Astrocyte (in vitro differentiated cells and primary cell): ENCODE results near the gene DLGAP4. TPM values are rescaled to one million over a fixed set of nuclear protein-coding genes. Genes with fewer than 3 reads are reported as not detected.

Source experiments
- DNase-seq: peaks from one replicate; pipeline ENCODE4 v3.0.0-alpha.2; 2010; ENCODE audit warnings: low read depth
- FAIRE-seq: peaks from 2 replicates; lab custom pipeline; 2011; peaks lifted over from hg19 to GRCh38; lab: Jason Lieb, UNC
- H2AFZ ChIP-seq: 2 replicates; pipeline ENCODE4 v1.6.0; 2012; ENCODE audit warnings: low read depth, low read length, inconsistent platforms
- H3K27ac ChIP-seq: 2 replicates; pipeline ENCODE4 v1.5.1; 2011; ENCODE audit warnings: low read depth, low read length, inconsistent platforms
- H3K27me3 ChIP-seq: 2 replicates; pipeline ENCODE4 v1.6.0; 2011; ENCODE audit warnings: low read length, inconsistent platforms; ENCODE audit not compliant: insufficient read depth
- H3K36me3 ChIP-seq: 2 replicates; pipeline ENCODE4 v1.5.1; 2011; ENCODE audit warnings: low read length, inconsistent platforms; ENCODE audit not compliant: insufficient read depth
- H3K4me1 ChIP-seq: 2 replicates; pipeline ENCODE4 v1.5.1; 2011; ENCODE audit warnings: low read length, inconsistent platforms; ENCODE audit not compliant: insufficient read depth
- H3K4me2 ChIP-seq: 2 replicates; pipeline ENCODE4 v1.6.0; 2012; ENCODE audit warnings: low read length, inconsistent platforms
- H3K4me3 ChIP-seq: 2 replicates; pipeline ENCODE4 v1.5.1; 2011; ENCODE audit warnings: low read depth, mild to moderate bottlenecking, low read length, inconsistent platforms; ENCODE audit not compliant: insufficient read depth
- H3K79me2 ChIP-seq: 2 replicates; pipeline ENCODE4 v1.6.0; 2012; ENCODE audit warnings: mild to moderate bottlenecking, low read length, inconsistent platforms; ENCODE audit not compliant: insufficient read depth
- H3K9ac ChIP-seq: 2 replicates; pipeline ENCODE4 v1.6.0; 2012; ENCODE audit warnings: mild to moderate bottlenecking, low read length, inconsistent platforms
- H3K9me3 ChIP-seq: 2 replicates; pipeline ENCODE4 v1.5.1; 2012; ENCODE audit warnings: low read depth, mild to moderate bottlenecking, low read length, inconsistent platforms; ENCODE audit not compliant: insufficient read depth
- H4K20me1 ChIP-seq: 2 replicates; pipeline ENCODE4 v1.6.0; 2012; ENCODE audit warnings: low read length, inconsistent platforms; ENCODE audit not compliant: insufficient read depth
- H3K27ac Mint-ChIP-seq: one replicate; pipeline ENCODE4 v1.8.0; 2021; ENCODE audit warnings: mild to moderate bottlenecking, mixed read lengths; ENCODE audit not compliant: unreplicated experiment
- H3K27me3 Mint-ChIP-seq: one replicate; pipeline ENCODE4 v1.8.0; 2021; ENCODE audit warnings: low read depth, mixed read lengths; ENCODE audit not compliant: unreplicated experiment
- H3K36me3 Mint-ChIP-seq: one replicate; pipeline ENCODE4 v1.8.0; 2021; ENCODE audit warnings: low read depth, mixed read lengths; ENCODE audit not compliant: unreplicated experiment
- H3K4me1 Mint-ChIP-seq: one replicate; pipeline ENCODE4 v1.8.0; 2021; ENCODE audit warnings: low read depth, mixed read lengths; ENCODE audit not compliant: unreplicated experiment
- H3K4me3 Mint-ChIP-seq: one replicate; pipeline ENCODE4 v1.8.0; 2021; ENCODE audit warnings: mild to moderate bottlenecking, moderate library complexity, mixed read lengths; ENCODE audit not compliant: unreplicated experiment
- H3K9me3 Mint-ChIP-seq: one replicate; pipeline ENCODE4 v1.8.0; 2021; ENCODE audit warnings: mild to moderate bottlenecking, mixed read lengths; ENCODE audit not compliant: unreplicated experiment
- EZH2 ChIP-seq: IDR thresholded peaks from 2 replicates; pipeline ENCODE4 v1.6.1; 2012; ENCODE audit warnings: mild to moderate bottlenecking, low read length, inconsistent platforms; ENCODE audit not compliant: insufficient read depth
- total RNA-seq: library from RNA; stranded (reverse); gene quantifications from 2 replicates; pipeline ENCODE4 v1.2.1, GENCODE V29; 2021
- TF ChIP-seq, protein P1 (sequence below): IDR thresholded peaks from 2 replicates; pipeline ENCODE4 v1.5.1; 2011; ENCODE audit warnings: low read depth, mild to moderate bottlenecking, inconsistent platforms, low read length, moderate library complexity; ENCODE audit not compliant: insufficient read depth

DLGAP4 gene
- total RNA-seq, 1 donor from 2014 or later, result 135 TPM

GRCh38 chr20:36297656-36298055 lies 8.5 kb upstream of the DLGAP4 start:
- no peaks in the 10 kb centered on the region for H3K4me1 Mint-ChIP-seq
- Histone ChIP-seq H4K20me1 (no peaks in the 10 kb centered on the region), H3K9me3 (no peaks in the 10 kb centered on the region), H3K79me2 (no peaks in the 10 kb centered on the region), H2AFZ (no peak overlapping the region), H3K4me2 (no peak overlapping the region), H3K27ac (no peak overlapping the region), H3K36me3 (no peaks in the 10 kb centered on the region), H3K9ac (no peak overlapping the region), H3K4me1 (no peaks in the 10 kb centered on the region), H3K27me3 (peaks cover 28% of the 10 kb centered on the region), H3K4me3 (no peak overlapping the region)
- H3K27ac Mint-ChIP-seq, result no peak overlapping the region
- H3K36me3 Mint-ChIP-seq, result peaks cover 2% of the 10 kb centered on the region
- FAIRE-seq, result no peak
- no peak for TF ChIP-seq EZH2
- TF ChIP-seq, protein P1, sequence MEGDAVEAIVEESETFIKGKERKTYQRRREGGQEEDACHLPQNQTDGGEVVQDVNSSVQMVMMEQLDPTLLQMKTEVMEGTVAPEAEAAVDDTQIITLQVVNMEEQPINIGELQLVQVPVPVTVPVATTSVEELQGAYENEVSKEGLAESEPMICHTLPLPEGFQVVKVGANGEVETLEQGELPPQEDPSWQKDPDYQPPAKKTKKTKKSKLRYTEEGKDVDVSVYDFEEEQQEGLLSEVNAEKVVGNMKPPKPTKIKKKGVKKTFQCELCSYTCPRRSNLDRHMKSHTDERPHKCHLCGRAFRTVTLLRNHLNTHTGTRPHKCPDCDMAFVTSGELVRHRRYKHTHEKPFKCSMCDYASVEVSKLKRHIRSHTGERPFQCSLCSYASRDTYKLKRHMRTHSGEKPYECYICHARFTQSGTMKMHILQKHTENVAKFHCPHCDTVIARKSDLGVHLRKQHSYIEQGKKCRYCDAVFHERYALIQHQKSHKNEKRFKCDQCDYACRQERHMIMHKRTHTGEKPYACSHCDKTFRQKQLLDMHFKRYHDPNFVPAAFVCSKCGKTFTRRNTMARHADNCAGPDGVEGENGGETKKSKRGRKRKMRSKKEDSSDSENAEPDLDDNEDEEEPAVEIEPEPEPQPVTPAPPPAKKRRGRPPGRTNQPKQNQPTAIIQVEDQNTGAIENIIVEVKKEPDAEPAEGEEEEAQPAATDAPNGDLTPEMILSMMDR, result no peak
- no peak overlapping the region for H3K4me3 Mint-ChIP-seq
- no peaks in the 10 kb centered on the region for H3K9me3 Mint-ChIP-seq
- DNase-seq, result no peak
- H3K27me3 Mint-ChIP-seq, result peaks cover 67% of the 10 kb centered on the region

DNA sequence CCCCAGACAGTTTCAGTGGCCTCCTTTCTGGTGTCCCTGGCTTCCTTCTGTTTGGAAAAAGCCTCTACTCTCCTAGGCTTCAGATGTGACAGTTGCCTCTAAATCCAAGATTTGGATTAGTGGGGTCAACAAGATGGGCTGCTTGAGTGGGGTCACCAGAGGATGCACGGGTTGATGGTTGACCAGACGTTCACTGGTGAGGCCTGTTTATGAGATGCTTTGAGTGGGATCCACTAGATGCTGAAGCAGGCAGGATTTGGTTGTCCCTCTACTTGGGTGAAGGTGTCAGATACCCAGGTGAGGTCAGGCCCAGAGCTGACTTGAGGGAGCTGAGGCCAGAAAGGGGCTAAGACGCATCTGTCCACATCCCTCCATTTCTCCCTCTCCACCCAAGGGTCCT lies 8.1 kb upstream of the DLGAP4 start:
- no peak overlapping the region for H3K4me3 Mint-ChIP-seq
- H3K9me3 Mint-ChIP-seq, result no peaks in the 10 kb centered on the region
- no peak for DNase-seq
- TF ChIP-seq EZH2, result no peak
- TF ChIP-seq, protein P1, result no peak
- H3K27me3 Mint-ChIP-seq, result peaks cover 71% of the 10 kb centered on the region
- no peaks in the 10 kb centered on the region for H3K36me3 ChIP-seq
- H2AFZ ChIP-seq, result no peak overlapping the region
- FAIRE-seq, result no peak
- no peak overlapping the region for H3K27ac Mint-ChIP-seq
- no peaks in the 10 kb centered on the region for H3K4me1 ChIP-seq
- peaks cover 2% of the 10 kb centered on the region for H3K36me3 Mint-ChIP-seq
- H4K20me1 ChIP-seq, result no peaks in the 10 kb centered on the region
- no peaks in the 10 kb centered on the region for H3K79me2 ChIP-seq
- H3K9me3 ChIP-seq, result no peaks in the 10 kb centered on the region
- H3K27ac ChIP-seq, result no peak overlapping the region
- no peaks in the 10 kb centered on the region for H3K4me1 Mint-ChIP-seq
- H3K9ac ChIP-seq, result no peak overlapping the region
- no peak overlapping the region for H3K4me3 ChIP-seq
- H3K4me2 ChIP-seq, result no peak overlapping the region
- H3K27me3 ChIP-seq, result peaks cover 32% of the 10 kb centered on the region

DNA sequence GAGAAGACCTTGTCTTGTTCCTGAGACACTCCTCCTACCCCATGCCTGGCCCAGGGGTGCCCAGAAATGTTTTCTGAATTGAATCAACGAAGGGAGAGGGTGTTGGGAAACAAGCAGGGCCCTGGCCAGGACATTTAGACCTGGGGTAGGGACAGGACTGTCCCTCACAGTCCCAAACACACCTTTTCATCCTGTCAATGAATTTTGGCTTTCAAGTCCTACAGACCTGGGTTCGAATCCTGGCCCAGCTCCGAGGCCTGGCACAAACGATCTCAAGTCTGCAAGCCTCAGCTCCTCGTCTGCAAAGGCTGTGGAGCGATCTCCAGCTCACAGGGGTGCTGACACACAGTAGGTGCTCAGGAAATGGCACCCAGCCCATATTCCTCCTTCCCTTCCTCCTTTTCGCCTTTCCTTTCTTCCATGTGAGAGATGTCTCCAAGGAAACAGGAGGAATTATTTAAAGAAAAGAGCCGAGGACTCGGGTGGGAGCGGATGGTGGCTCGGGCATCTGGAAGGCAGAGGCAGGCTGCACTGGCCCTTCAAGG lies 7.3 kb upstream of the DLGAP4 start:
- DNase-seq (no peak), FAIRE-seq (no peak)
- H3K36me3 ChIP-seq, result no peaks in the 10 kb centered on the region
- H3K36me3 Mint-ChIP-seq, result peaks cover 2% of the 10 kb centered on the region
- H3K27ac ChIP-seq, result no peak overlapping the region
- peaks cover 40% of the 10 kb centered on the region for H3K27me3 ChIP-seq
- no peaks in the 10 kb centered on the region for H3K4me1 Mint-ChIP-seq
- no peaks in the 10 kb centered on the region for H3K9me3 ChIP-seq
- no peak overlapping the region for H2AFZ ChIP-seq
- no peaks in the 10 kb centered on the region for H4K20me1 ChIP-seq
- H3K4me1 ChIP-seq, result no peaks in the 10 kb centered on the region
- no peaks in the 10 kb centered on the region for H3K9me3 Mint-ChIP-seq
- H3K79me2 ChIP-seq, result no peaks in the 10 kb centered on the region
- no peak overlapping the region for H3K4me3 ChIP-seq
- TF ChIP-seq EZH2, result no peak
- TF ChIP-seq, protein P1, result no peak
- H3K27ac Mint-ChIP-seq, result no peak overlapping the region
- H3K4me2 ChIP-seq, result no peak overlapping the region
- no peak overlapping the region for H3K9ac ChIP-seq
- H3K27me3 Mint-ChIP-seq, result peaks cover 79% of the 10 kb centered on the region
- no peak overlapping the region for H3K4me3 Mint-ChIP-seq
